ENCODE data around the gene ADCY6. TPM values are rescaled to one million over a fixed set of nuclear protein-coding genes. Genes with fewer than 3 reads are reported as not detected.
"Not testable (repeated sequence)": the region's sequence is repeated elsewhere in the genome, so short reads cannot be mapped to it uniquely, and the experiment has no call there.

Gene ADCY6
- total and polyA plus RNA-seq, 2 donors = 2.6 to 6.1 TPM

GRCh38 chr12:48750215-48750614 is 38.7 kb downstream of the ADCY6 start:
- Histone ChIP-seq H3K27me3 (ENCODE audit: control insufficient read depth in 2 of 2, insufficient read depth in 1 of 2, low read length in 1 of 2) (no peaks in the 10 kb centered on the region), H3K9me3 (ENCODE audit: control insufficient read depth in 2 of 2, insufficient read depth in 1 of 2, low read length in 1 of 2) (no peaks in the 10 kb centered on the region), H3K27ac (ENCODE audit: low read depth in 1 of 2, low read length in 1 of 2) (no peak overlapping the region), H3K4me3 (ENCODE audit: low read length in 2 of 2) (no peak overlapping the region), H3K36me3 (ENCODE audit: control insufficient read depth in 2 of 2, insufficient read depth in 2 of 2, low read length in 1 of 2) (no peaks in the 10 kb centered on the region), H3K4me1 (ENCODE audit: control insufficient read depth in 2 of 2, insufficient read depth in 2 of 2, low read length in 2 of 2) (no peaks in the 10 kb centered on the region)
- 98% methylated on average over 1 of the region's 1 CpG for whole genome bisulfite sequencing
- DNase-seq (ENCODE audit: low read depth in 6 of 9, low spot score in 9 of 9) = no peak

DNA sequence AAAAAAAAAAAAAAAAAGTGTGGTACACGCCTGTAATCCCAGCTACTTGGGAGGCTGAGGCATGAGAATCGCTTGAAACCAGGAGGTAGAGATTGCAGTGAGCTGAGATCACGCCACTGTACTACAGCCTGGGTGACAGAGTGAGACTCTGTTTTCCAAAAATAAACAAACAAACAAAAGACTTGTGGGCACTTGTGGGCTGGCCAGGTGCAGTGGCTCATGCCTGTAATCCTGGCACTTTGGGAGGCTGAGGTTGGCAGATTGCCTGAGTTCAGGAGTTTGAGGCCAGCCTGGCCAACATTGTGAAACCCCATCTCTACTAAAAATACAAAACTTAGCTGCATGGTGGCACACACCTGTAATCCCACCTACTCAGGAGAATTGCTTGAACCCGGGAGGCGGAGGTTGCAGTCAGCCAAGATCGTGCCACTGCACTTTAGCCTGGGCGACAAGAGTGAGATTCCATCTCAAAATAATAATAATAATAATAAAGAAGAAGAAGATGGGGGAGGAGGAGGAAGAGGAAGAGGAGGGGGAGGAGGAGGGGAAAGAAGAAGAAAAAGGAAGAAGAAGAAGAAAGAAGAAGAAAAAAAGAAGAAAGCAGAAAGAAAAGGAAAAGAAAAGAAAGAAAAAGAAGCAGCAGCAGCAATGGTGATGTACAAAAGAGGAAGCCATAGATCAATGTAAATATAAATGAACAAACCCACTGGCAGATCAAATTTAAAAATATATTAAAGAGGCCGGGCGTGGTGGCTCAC is 44.5 kb downstream of the ADCY6 start:
- Histone ChIP-seq H3K4me3 (ENCODE audit: low read length in 2 of 2) (no peak overlapping the region), H3K27me3 (ENCODE audit: control insufficient read depth in 2 of 2, insufficient read depth in 1 of 2, low read length in 1 of 2) (peaks cover 0 to 13% of the 10 kb centered on the region in 2 donors), H3K4me1 (ENCODE audit: control insufficient read depth in 2 of 2, insufficient read depth in 2 of 2, low read length in 2 of 2) (no peaks in the 10 kb centered on the region), H3K27ac (ENCODE audit: low read depth in 1 of 2, low read length in 1 of 2) (no peak overlapping the region), H3K9me3 (ENCODE audit: control insufficient read depth in 2 of 2, insufficient read depth in 1 of 2, low read length in 1 of 2) (no peaks in the 10 kb centered on the region), H3K36me3 (ENCODE audit: control insufficient read depth in 2 of 2, insufficient read depth in 2 of 2, low read length in 1 of 2) (no peaks in the 10 kb centered on the region)
- DNase-seq (ENCODE audit: low read depth in 6 of 9, low spot score in 9 of 9) = no peak
- WGBS = 90% methylated on average over 9 of the region's 9 CpGs

- DNase-seq (ENCODE audit: low read depth in 6 of 9, low spot score in 9 of 9) = no peak
- Histone ChIP-seq H3K4me3 (ENCODE audit: low read length in 2 of 2) (no peak overlapping the region), H3K9me3 (ENCODE audit: control insufficient read depth in 2 of 2, insufficient read depth in 1 of 2, low read length in 1 of 2) (peaks cover 0 to 4% of the 10 kb centered on the region in 2 donors), H3K36me3 (ENCODE audit: control insufficient read depth in 2 of 2, insufficient read depth in 2 of 2, low read length in 1 of 2) (no peaks in the 10 kb centered on the region), H3K27me3 (ENCODE audit: control insufficient read depth in 2 of 2, insufficient read depth in 1 of 2, low read length in 1 of 2) (peaks cover 0 to 18% of the 10 kb centered on the region in 2 donors), H3K4me1 (ENCODE audit: control insufficient read depth in 2 of 2, insufficient read depth in 2 of 2, low read length in 2 of 2) (no peaks in the 10 kb centered on the region), H3K27ac (ENCODE audit: low read depth in 1 of 2, low read length in 1 of 2) (no peak overlapping the region)
- WGBS = 57% methylated on average over 5 of the region's 5 CpGs
Measured at GRCh38 chr12:48739618-48740269, 49.1 kb downstream of the ADCY6 start.

DNA sequence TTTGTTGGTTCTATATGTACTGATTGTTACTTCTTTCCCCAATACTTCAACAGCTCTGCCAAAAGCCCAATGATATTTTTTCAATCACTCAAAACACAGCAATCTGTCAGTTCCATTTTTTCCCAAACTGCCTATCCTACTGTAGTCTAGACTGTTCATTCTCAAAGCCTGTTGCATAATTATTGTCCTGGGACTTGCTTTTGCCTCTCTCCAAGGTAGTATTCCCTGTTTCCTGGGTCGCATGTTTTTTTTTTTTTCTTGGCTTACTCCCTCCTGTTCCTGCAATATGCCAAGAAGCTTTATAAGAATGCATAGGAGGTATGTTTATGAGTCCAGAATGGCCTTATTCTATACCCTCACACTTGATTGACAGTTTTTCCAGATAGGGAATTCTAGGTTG is 52.4 kb downstream of the ADCY6 start:
- DNase-seq (ENCODE audit: low read depth in 6 of 9, low spot score in 9 of 9) = no peak
- peaks cover 0 to 4% of the 10 kb centered on the region in 2 donors for H3K9me3 ChIP-seq (ENCODE audit: control insufficient read depth in 2 of 2, insufficient read depth in 1 of 2, low read length in 1 of 2)
- H3K27ac ChIP-seq (ENCODE audit: low read depth in 1 of 2, low read length in 1 of 2) = no peak overlapping the region
- no peaks in the 10 kb centered on the region for H3K4me1 ChIP-seq (ENCODE audit: control insufficient read depth in 2 of 2, insufficient read depth in 2 of 2, low read length in 2 of 2)
- no peak overlapping the region for H3K4me3 ChIP-seq (ENCODE audit: low read length in 2 of 2)
- 76% methylated on average over 1 of the region's 1 CpG for WGBS
- peaks cover 0 to 15% of the 10 kb centered on the region in 2 donors for H3K27me3 ChIP-seq (ENCODE audit: control insufficient read depth in 2 of 2, insufficient read depth in 1 of 2, low read length in 1 of 2)
- no peaks in the 10 kb centered on the region for H3K36me3 ChIP-seq (ENCODE audit: control insufficient read depth in 2 of 2, insufficient read depth in 2 of 2, low read length in 1 of 2)

- no peak overlapping the region for H3K27ac ChIP-seq (ENCODE audit: low read depth in 1 of 2, low read length in 1 of 2)
- no peaks in the 10 kb centered on the region for H3K9me3 ChIP-seq (ENCODE audit: control insufficient read depth in 2 of 2, insufficient read depth in 1 of 2, low read length in 1 of 2)
- DNase-seq (ENCODE audit: low read depth in 6 of 9, low spot score in 9 of 9) = no peak
- H3K4me3 ChIP-seq (ENCODE audit: low read length in 2 of 2) = no peak overlapping the region
- 82% methylated on average over 5 of the region's 5 CpGs for WGBS
- no peaks in the 10 kb centered on the region for H3K4me1 ChIP-seq (ENCODE audit: control insufficient read depth in 2 of 2, insufficient read depth in 2 of 2, low read length in 2 of 2)
- H3K36me3 ChIP-seq (ENCODE audit: control insufficient read depth in 2 of 2, insufficient read depth in 2 of 2, low read length in 1 of 2) = no peaks in the 10 kb centered on the region
- no peaks in the 10 kb centered on the region for H3K27me3 ChIP-seq (ENCODE audit: control insufficient read depth in 2 of 2, insufficient read depth in 1 of 2, low read length in 1 of 2)
Measured at GRCh38 chr12:48728807-48729206, 60.1 kb downstream of the ADCY6 start.

DNA sequence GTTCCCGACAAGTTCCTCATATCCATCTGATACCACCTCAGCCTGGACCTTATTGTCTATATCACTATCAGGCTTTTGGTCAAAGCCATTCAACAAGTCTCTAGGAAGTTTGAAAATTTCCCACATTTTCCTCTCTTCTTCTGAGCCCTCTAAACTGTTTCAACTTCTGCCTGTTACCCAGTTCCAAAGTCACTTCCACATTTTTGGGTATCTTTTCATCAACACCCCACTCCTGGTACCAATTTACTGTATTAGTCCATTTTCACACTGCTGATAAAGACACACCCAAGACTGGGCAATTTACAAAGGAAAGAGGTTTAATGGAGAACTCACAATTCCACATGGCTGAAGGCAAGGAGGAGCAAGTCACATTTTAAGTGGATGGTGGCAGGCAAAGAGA is 68.2 kb downstream of the ADCY6 start:
- H3K4me1 ChIP-seq (ENCODE audit: control insufficient read depth in 2 of 2, insufficient read depth in 2 of 2, low read length in 2 of 2); H3K27ac ChIP-seq (ENCODE audit: low read depth in 1 of 2, low read length in 1 of 2); H3K9me3 ChIP-seq (ENCODE audit: control insufficient read depth in 2 of 2, insufficient read depth in 1 of 2, low read length in 1 of 2); DNase-seq (ENCODE audit: low read depth in 6 of 9, low spot score in 9 of 9); H3K4me3 ChIP-seq (ENCODE audit: low read length in 2 of 2); H3K27me3 ChIP-seq (ENCODE audit: control insufficient read depth in 2 of 2, insufficient read depth in 1 of 2, low read length in 1 of 2); H3K36me3 ChIP-seq (ENCODE audit: control insufficient read depth in 2 of 2, insufficient read depth in 2 of 2, low read length in 1 of 2): not testable (repeated sequence)
- WGBS = 99% methylated on average over 1 of the region's 1 CpG

DNA sequence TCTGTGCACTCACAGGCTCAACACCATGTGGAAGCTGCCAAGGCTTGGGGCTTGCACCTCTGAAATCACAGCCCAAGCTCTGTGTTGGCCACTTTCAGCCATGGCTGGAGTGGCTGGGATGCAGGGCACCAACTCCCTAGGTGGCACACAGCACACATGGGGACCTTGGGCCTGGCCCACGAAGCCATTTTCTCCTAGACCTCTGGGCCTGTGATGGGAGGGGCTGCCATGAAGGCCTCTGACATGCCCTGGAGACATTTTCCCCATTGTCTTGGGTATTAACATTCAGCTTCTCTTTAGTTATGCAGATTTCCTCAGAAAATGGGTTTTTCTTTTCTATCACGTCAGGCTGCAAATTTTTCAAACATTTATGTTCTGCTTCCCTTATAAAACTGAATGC is 68.7 kb downstream of the ADCY6 start:
- not testable (repeated sequence) for H3K36me3 ChIP-seq (ENCODE audit: control insufficient read depth in 2 of 2, insufficient read depth in 2 of 2, low read length in 1 of 2); H3K27ac ChIP-seq (ENCODE audit: low read depth in 1 of 2, low read length in 1 of 2); H3K4me1 ChIP-seq (ENCODE audit: control insufficient read depth in 2 of 2, insufficient read depth in 2 of 2, low read length in 2 of 2); H3K4me3 ChIP-seq (ENCODE audit: low read length in 2 of 2); DNase-seq (ENCODE audit: low read depth in 6 of 9, low spot score in 9 of 9); H3K9me3 ChIP-seq (ENCODE audit: control insufficient read depth in 2 of 2, insufficient read depth in 1 of 2, low read length in 1 of 2); H3K27me3 ChIP-seq (ENCODE audit: control insufficient read depth in 2 of 2, insufficient read depth in 1 of 2, low read length in 1 of 2)
- 91% methylated on average over 2 of the region's 2 CpGs for WGBS

- H3K4me3 ChIP-seq (ENCODE audit: low read length in 2 of 2); H3K36me3 ChIP-seq (ENCODE audit: control insufficient read depth in 2 of 2, insufficient read depth in 2 of 2, low read length in 1 of 2); H3K27me3 ChIP-seq (ENCODE audit: control insufficient read depth in 2 of 2, insufficient read depth in 1 of 2, low read length in 1 of 2); H3K9me3 ChIP-seq (ENCODE audit: control insufficient read depth in 2 of 2, insufficient read depth in 1 of 2, low read length in 1 of 2); H3K27ac ChIP-seq (ENCODE audit: low read depth in 1 of 2, low read length in 1 of 2); DNase-seq (ENCODE audit: low read depth in 6 of 9, low spot score in 9 of 9): not testable (repeated sequence)
- WGBS = 96% methylated on average over 4 of the region's 4 CpGs
- H3K4me1 ChIP-seq (ENCODE audit: control insufficient read depth in 2 of 2, insufficient read depth in 2 of 2, low read length in 2 of 2) = peaks cover 11 to 14% of the 10 kb centered on the region in 2 donors
Measured at GRCh38 chr12:48719002-48719401, 69.9 kb downstream of the ADCY6 start.

- H3K4me1 ChIP-seq (ENCODE audit: control insufficient read depth in 2 of 2, insufficient read depth in 2 of 2, low read length in 2 of 2) = peaks cover 11 to 14% of the 10 kb centered on the region in 2 donors
- peaks cover 8 to 23% of the 10 kb centered on the region in 2 donors for H3K36me3 ChIP-seq (ENCODE audit: control insufficient read depth in 2 of 2, insufficient read depth in 2 of 2, low read length in 1 of 2)
- H3K27me3 ChIP-seq (ENCODE audit: control insufficient read depth in 2 of 2, insufficient read depth in 1 of 2, low read length in 1 of 2) = no peaks in the 10 kb centered on the region
- 14% methylated on average over 21 of the region's 21 CpGs for WGBS
- H3K4me3 ChIP-seq (ENCODE audit: low read length in 2 of 2) = peak overlapping the region; percentile 75 to 85
- peak in 6 of 9 donors; percentile 2 to 46 (median 8) for DNase-seq (ENCODE audit: low read depth in 6 of 9, low spot score in 9 of 9)
- H3K27ac ChIP-seq (ENCODE audit: low read depth in 1 of 2, low read length in 1 of 2) = peak overlapping the region; percentile 78 to 96
- H3K9me3 ChIP-seq (ENCODE audit: control insufficient read depth in 2 of 2, insufficient read depth in 1 of 2, low read length in 1 of 2) = peaks cover 0 to 9% of the 10 kb centered on the region in 2 donors
Measured at GRCh38 chr12:48717252-48717695, 71.6 kb downstream of the ADCY6 start.

Measured in thymus (tissue), 11 donors.